ENCODE measurements around the gene CLPSL1. TPM values are rescaled to one million over a fixed set of nuclear protein-coding genes. Genes with fewer than 3 reads are reported as not detected.

The CLPSL1 gene
- total and polyA plus RNA-seq, 2 donors (not counting 3 experiments of a cell fraction or from before 2014, with no cell fraction given), result not detected

DNA sequence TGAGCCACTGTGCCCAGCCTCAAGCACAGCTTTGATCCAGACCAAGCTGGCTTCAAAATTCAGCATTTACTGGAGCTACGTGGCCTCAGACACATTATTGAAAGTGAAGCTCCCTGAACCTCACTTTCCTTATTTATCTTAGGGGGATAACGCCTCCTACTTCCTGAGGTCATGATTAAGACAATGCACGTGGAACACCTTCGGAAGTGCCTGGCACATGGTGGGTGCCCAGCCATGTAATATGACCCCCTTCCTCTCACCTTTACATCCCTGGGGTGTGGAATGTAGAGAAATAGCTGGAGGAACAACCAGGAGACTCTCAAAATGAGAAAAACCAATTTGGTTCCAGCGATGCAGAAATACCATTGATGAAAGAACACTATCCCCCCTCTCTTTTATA lies 17.9 kb downstream of the CLPSL1 start:
- Histone ChIP-seq H3K4me1 (ENCODE audit: control insufficient read depth, extremely low read depth, insufficient read depth, low read length) (no peaks in the 10 kb centered on the region), H2AFZ (ENCODE audit: low read depth, low read length) (no peak overlapping the region), H3K36me3 (ENCODE audit: control insufficient read depth in 2 of 2, extremely low read depth in 1 of 2, insufficient read depth in 2 of 2, low read length in 2 of 2) (no peaks in the 10 kb centered on the region), H3K79me2 (ENCODE audit: control insufficient read depth, insufficient read depth, low read length) (no peaks in the 10 kb centered on the region), H4K20me1 (replicated peaks; ENCODE audit: control insufficient read depth, extremely low read depth, insufficient read depth, low read length) (no peaks in the 10 kb centered on the region), H3K9ac (replicated peaks; ENCODE audit: extremely low read depth, insufficient read depth, low read length) (no peak overlapping the region), H3K27me3 (ENCODE audit: control insufficient read depth in 2 of 2, insufficient read depth in 2 of 2, low read length in 2 of 2) (peaks cover 0 to 4% of the 10 kb centered on the region in 2 experiments), H3K27ac (ENCODE audit: insufficient read depth, low read depth, low read length) (no peak overlapping the region), H3K4me3 (replicated peaks in 1 of 3; ENCODE audit: insufficient read depth in 1 of 3, low read depth in 1 of 3, low read length in 3 of 3) (no peak overlapping the region), H3K9me1 (replicated peaks; ENCODE audit: control insufficient read depth, extremely low read depth, insufficient read depth, low read length) (no peaks in the 10 kb centered on the region), H3K9me3 (replicated peaks; ENCODE audit: control insufficient read depth, insufficient read depth, low read length) (no peaks in the 10 kb centered on the region), H3K4me2 (ENCODE audit: insufficient read depth, low read length) (no peak overlapping the region)
- DNase-seq (ENCODE audit: low read depth, low spot score) (no peak), FAIRE-seq (no peak)
- ChIA-PET CTCF (no interaction called here), POLR2A (no interaction called here)
- BruUV-seq (replicated peaks), result no TSS peak
- dilution Hi-C loops (cut with MboI; ENCODE audit: extremely low pct_ligation_motif_present, low sequenced_read_pairs) (no loop called here), intact Hi-C loops (cut with micrococcal nuclease) (no loop called here)
- no peak for TF ChIP-seq POLR2AphosphoS5 (IDR thresholded peaks at IDR 0.05; ENCODE audit: insufficient read depth, low read depth, low read length)
- no peak for TF ChIP-seq GATA2 (IDR thresholded peaks at IDR 0.05; ENCODE audit: insufficient read depth, insufficient read length, low read depth, low read length)

GRCh38 chr6:35801148-35801547 lies 20.3 kb downstream of the CLPSL1 start:
- intact Hi-C loops (cut with micrococcal nuclease), result no loop called here
- Histone ChIP-seq H3K79me2 (ENCODE audit: control insufficient read depth, insufficient read depth, low read length) (no peaks in the 10 kb centered on the region), H3K4me3 (replicated peaks in 1 of 3; ENCODE audit: insufficient read depth in 1 of 3, low read depth in 1 of 3, low read length in 3 of 3) (no peak overlapping the region), H3K9me1 (replicated peaks; ENCODE audit: control insufficient read depth, extremely low read depth, insufficient read depth, low read length) (no peaks in the 10 kb centered on the region), H3K9ac (replicated peaks; ENCODE audit: extremely low read depth, insufficient read depth, low read length) (no peak overlapping the region), H3K4me1 (ENCODE audit: control insufficient read depth, extremely low read depth, insufficient read depth, low read length) (no peaks in the 10 kb centered on the region), H3K9me3 (replicated peaks; ENCODE audit: control insufficient read depth, insufficient read depth, low read length) (no peaks in the 10 kb centered on the region), H2AFZ (ENCODE audit: low read depth, low read length) (no peak overlapping the region), H3K36me3 (ENCODE audit: control insufficient read depth in 2 of 2, extremely low read depth in 1 of 2, insufficient read depth in 2 of 2, low read length in 2 of 2) (no peaks in the 10 kb centered on the region), H3K27ac (ENCODE audit: insufficient read depth, low read depth, low read length) (no peak overlapping the region), H3K27me3 (ENCODE audit: control insufficient read depth in 2 of 2, insufficient read depth in 2 of 2, low read length in 2 of 2) (peaks cover 0 to 3% of the 10 kb centered on the region in 2 experiments), H3K4me2 (ENCODE audit: insufficient read depth, low read length) (no peak overlapping the region), H4K20me1 (replicated peaks; ENCODE audit: control insufficient read depth, extremely low read depth, insufficient read depth, low read length) (no peaks in the 10 kb centered on the region)
- no peak for TF ChIP-seq POLR2AphosphoS5 (IDR thresholded peaks at IDR 0.05; ENCODE audit: insufficient read depth, low read depth, low read length)
- dilution Hi-C loops (cut with MboI; ENCODE audit: extremely low pct_ligation_motif_present, low sequenced_read_pairs), result no loop called here
- no TSS peak for BruUV-seq (replicated peaks)
- no peak for DNase-seq (ENCODE audit: low read depth, low spot score)
- ChIA-PET CTCF (interaction anchor here (0.7 to 0.9 kb wide), 2 partner anchors 46 to 298 kb away, joined by 3 read pairs; no protein-coding TSS in a partner anchor), POLR2A (no interaction called here)
- FAIRE-seq, result no peak
